ENCODE data around the gene MKLN1.
"Not testable (repeated sequence)": the region's sequence is repeated elsewhere in the genome, so short reads cannot be mapped to it uniquely, and the experiment has no call there.

MKLN1 gene

GRCh38 chr7:131513245-131514061 is 185.8 kb downstream of the MKLN1 start:
- peak; percentile 89 for DNase-seq (ENCODE audit: low spot score)
- TF ChIP-seq, protein P1, sequence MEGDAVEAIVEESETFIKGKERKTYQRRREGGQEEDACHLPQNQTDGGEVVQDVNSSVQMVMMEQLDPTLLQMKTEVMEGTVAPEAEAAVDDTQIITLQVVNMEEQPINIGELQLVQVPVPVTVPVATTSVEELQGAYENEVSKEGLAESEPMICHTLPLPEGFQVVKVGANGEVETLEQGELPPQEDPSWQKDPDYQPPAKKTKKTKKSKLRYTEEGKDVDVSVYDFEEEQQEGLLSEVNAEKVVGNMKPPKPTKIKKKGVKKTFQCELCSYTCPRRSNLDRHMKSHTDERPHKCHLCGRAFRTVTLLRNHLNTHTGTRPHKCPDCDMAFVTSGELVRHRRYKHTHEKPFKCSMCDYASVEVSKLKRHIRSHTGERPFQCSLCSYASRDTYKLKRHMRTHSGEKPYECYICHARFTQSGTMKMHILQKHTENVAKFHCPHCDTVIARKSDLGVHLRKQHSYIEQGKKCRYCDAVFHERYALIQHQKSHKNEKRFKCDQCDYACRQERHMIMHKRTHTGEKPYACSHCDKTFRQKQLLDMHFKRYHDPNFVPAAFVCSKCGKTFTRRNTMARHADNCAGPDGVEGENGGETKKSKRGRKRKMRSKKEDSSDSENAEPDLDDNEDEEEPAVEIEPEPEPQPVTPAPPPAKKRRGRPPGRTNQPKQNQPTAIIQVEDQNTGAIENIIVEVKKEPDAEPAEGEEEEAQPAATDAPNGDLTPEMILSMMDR (IDR thresholded peaks at IDR 0.05): peak; percentile 88
- H3K27ac ChIP-seq: peak overlapping the region in 1 of 2 donors; percentile 1
- peak overlapping the region; percentile 21 for H3K4me3 ChIP-seq

GRCh38 chr7:131515471-131515870 is 187.8 kb downstream of the MKLN1 start:
- DNase-seq (ENCODE audit: low spot score); H3K4me3 ChIP-seq; H3K27ac ChIP-seq: not testable (repeated sequence)

GRCh38 chr7:131517218-131517923 is 189.7 kb downstream of the MKLN1 start:
- TF ChIP-seq, protein P1 (IDR thresholded peaks at IDR 0.05): no peak
- Histone ChIP-seq H3K4me3 (no peak overlapping the region), H3K27ac (no peak overlapping the region)
- DNase-seq (ENCODE audit: low spot score): no peak

GRCh38 chr7:131518626-131519025 is 190.9 kb downstream of the MKLN1 start:
- H3K27ac ChIP-seq: peak overlapping the region in 1 of 2 donors; percentile 48
- DNase-seq (ENCODE audit: low spot score): no peak
- TF ChIP-seq, protein P1 (IDR thresholded peaks at IDR 0.05): no peak
- H3K4me3 ChIP-seq: no peak overlapping the region

DNA sequence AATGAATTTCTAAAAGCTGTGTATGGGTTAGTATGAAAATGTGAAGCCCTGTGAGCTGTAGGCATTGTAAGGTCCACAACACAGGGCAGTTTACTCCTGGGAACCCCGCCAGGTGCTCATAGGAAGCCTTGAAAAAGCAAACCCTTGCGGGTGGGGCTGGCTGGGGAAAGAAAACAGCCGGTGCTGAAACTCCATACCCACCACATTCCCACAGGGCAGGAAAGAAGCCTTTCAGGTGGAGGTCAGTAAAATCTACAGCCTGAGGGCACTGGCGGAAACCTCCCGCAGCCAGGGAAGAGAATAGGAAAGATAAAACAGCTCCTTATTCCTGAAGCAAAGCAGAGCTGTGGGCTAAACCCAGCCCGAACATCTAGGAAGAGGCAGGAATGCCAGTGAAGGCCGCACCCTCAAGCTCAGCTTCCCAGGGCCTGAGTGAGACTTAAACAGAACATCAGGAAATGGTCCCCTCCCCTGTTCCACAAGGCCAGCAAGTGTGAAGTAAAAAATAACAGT is 194.0 kb downstream of the MKLN1 start:
- Histone ChIP-seq H3K4me3 (no peak overlapping the region), H3K27ac (peak overlapping the region in 1 of 2 donors; percentile 38)
- TF ChIP-seq, protein P1 (IDR thresholded peaks at IDR 0.05): no peak
- no peak for DNase-seq (ENCODE audit: low spot score)

- no peak overlapping the region for H3K4me3 ChIP-seq
Measured at GRCh38 chr7:131522325-131522930, 194.8 kb downstream of the MKLN1 start.

More at GRCh38 chr7:131522325-131522930, 194.8 kb downstream of the MKLN1 start:
- TF ChIP-seq, protein P1 (IDR thresholded peaks at IDR 0.05): no peak
- DNase-seq (ENCODE audit: low spot score): no peak
- H3K27ac ChIP-seq: peak overlapping the region in 1 of 2 donors; percentile 38
